RKO (cell line): ENCODE results near the gene TPBGL.

Source experiments
- DNase-seq: peaks from one replicate; pipeline ENCODE4 v3.0.0-alpha.2; 2016; ENCODE audit warnings: low spot score

TPBGL gene

GRCh38 chr11:75240311-75241035 is at the start of gene TPBGL:
TSS of gene TPBGL (plus strand) at chr11:75240774. CDS start at chr11:75241050, 276 bp downstream.
- DNase-seq, result no peak

- no peak for DNase-seq
Observed at GRCh38 chr11:75191330-75191717, 49.2 kb upstream of the TPBGL start.

- no peak for DNase-seq
Observed at GRCh38 chr11:75193271-75193670, 47.3 kb upstream of the TPBGL start.

- no peak for DNase-seq
Observed at GRCh38 chr11:75193711-75194110, 46.9 kb upstream of the TPBGL start.

GRCh38 chr11:75194147-75194546 is 46.4 kb upstream of the TPBGL start:
- DNase-seq, result no peak

GRCh38 chr11:75195167-75195962 is 45.2 kb upstream of the TPBGL start:
- DNase-seq, result no peak

GRCh38 chr11:75196426-75196825 is 44.1 kb upstream of the TPBGL start:
- DNase-seq, result no peak

- DNase-seq, result no peak
Observed at GRCh38 chr11:75197512-75198277, 42.9 kb upstream of the TPBGL start.

- DNase-seq, result no peak
Observed at GRCh38 chr11:75198278-75198973, 42.1 kb upstream of the TPBGL start.

- DNase-seq, result no peak
Observed at GRCh38 chr11:75199412-75199955, 41.1 kb upstream of the TPBGL start.

- no peak for DNase-seq
Observed at GRCh38 chr11:75200051-75200450, 40.5 kb upstream of the TPBGL start.

GRCh38 chr11:75200531-75200930 is 40.0 kb upstream of the TPBGL start:
- DNase-seq, result no peak

- DNase-seq, result no peak
Observed at GRCh38 chr11:75201771-75202170, 38.8 kb upstream of the TPBGL start.

GRCh38 chr11:75202195-75202594 is 38.4 kb upstream of the TPBGL start:
- DNase-seq, result no peak

GRCh38 chr11:75203138-75203537 is 37.4 kb upstream of the TPBGL start:
- DNase-seq, result no peak

- no peak for DNase-seq
Observed at GRCh38 chr11:75203641-75204011, 36.9 kb upstream of the TPBGL start.

GRCh38 chr11:75204012-75204674 is 36.4 kb upstream of the TPBGL start:
- no peak for DNase-seq

GRCh38 chr11:75204685-75205563 is 35.6 kb upstream of the TPBGL start:
- peak; percentile 87 for DNase-seq

- no peak for DNase-seq
Observed at GRCh38 chr11:75205564-75206020, 35.0 kb upstream of the TPBGL start.

- DNase-seq, result no peak
Observed at GRCh38 chr11:75208446-75208845, 32.1 kb upstream of the TPBGL start.
